WTC11 (cell line): ENCODE results near the gene SERPINF2. TPM values are rescaled to one million over a fixed set of nuclear protein-coding genes. Genes with fewer than 3 reads are reported as not detected.

Experiments used
- ATAC-seq: fragments of 200-7000 bp; cut with Tn5 transposase; 2 replicates; pipeline ENCODE4 v1.10.0; 2021; ENCODE audit warnings: mild to moderate bottlenecking, moderate library complexity
- CTCF ChIA-PET: fragments of 300-600 bp; sonication (Branson Sonifier 250); formaldehyde crosslinking; loops from one replicate; lab custom pipeline; 2021; ENCODE audit warnings: antibody characterized with exemption; lab: Charles Lee
- POLR2A ChIA-PET: fragments of 350-600 bp; sonication (Branson Sonifier 250); formaldehyde crosslinking; loops from one replicate; lab custom pipeline; 2021; ENCODE audit warnings: antibody characterized with exemption; lab: Charles Lee
- DNase-seq: peaks from one replicate; pipeline ENCODE4 v3.0.0; 2021; ENCODE audit warnings: low spot score
- H3K27ac Mint-ChIP-seq: 2 replicates; pipeline ENCODE4 v1.8.0; 2021; ENCODE audit warnings: mixed read lengths
- H3K27me3 Mint-ChIP-seq: 2 replicates; pipeline ENCODE4 v1.8.0; 2021; ENCODE audit warnings: low read depth, mild to moderate bottlenecking, moderate library complexity, mixed read lengths
- H3K36me3 Mint-ChIP-seq: 2 replicates; pipeline ENCODE4 v1.8.0; 2021; ENCODE audit warnings: mixed read lengths
- H3K4me1 Mint-ChIP-seq: 2 replicates; pipeline ENCODE4 v1.8.0; 2022; ENCODE audit warnings: mixed read lengths
- H3K4me3 Mint-ChIP-seq: 2 replicates; pipeline ENCODE4 v1.8.0; 2021; ENCODE audit warnings: mild to moderate bottlenecking, moderate library complexity, mixed read lengths
- H3K9me3 Mint-ChIP-seq: 2 replicates; pipeline ENCODE4 v1.8.0; 2021; ENCODE audit warnings: mixed read lengths
- CBFB ChIP-seq: sonication (generic); formaldehyde crosslinking; IDR thresholded peaks from 2 replicates; pipeline ENCODE4 v1.8.1; 2022; ENCODE audit warnings: mild to moderate bottlenecking, low read depth, missing genetic modification reagents
- CREB1 ChIP-seq: sonication (generic); formaldehyde crosslinking; IDR thresholded peaks from 2 replicates; pipeline ENCODE4 v1.8.0; 2023; ENCODE audit warnings: mild to moderate bottlenecking, missing genetic modification reagents
- CREM ChIP-seq: sonication (generic); formaldehyde crosslinking; IDR thresholded peaks from 2 replicates; pipeline ENCODE4 v1.8.1; 2022; ENCODE audit warnings: mild to moderate bottlenecking, missing genetic modification reagents, moderate library complexity
- ELF4 ChIP-seq: sonication (generic); formaldehyde crosslinking; IDR thresholded peaks from 2 replicates; pipeline ENCODE4 v1.8.1; 2022; ENCODE audit warnings: low read depth, mild to moderate bottlenecking, moderate library complexity, missing genetic modification reagents
- ESRRA ChIP-seq: sonication (generic); formaldehyde crosslinking; IDR thresholded peaks from 2 replicates; pipeline ENCODE4 v1.8.1; 2022; ENCODE audit warnings: mild to moderate bottlenecking, missing genetic modification reagents, borderline replicate concordance
- JUN ChIP-seq: sonication (generic); formaldehyde crosslinking; IDR thresholded peaks from 2 replicates; pipeline ENCODE4 v1.8.0; 2023; ENCODE audit warnings: mild to moderate bottlenecking, missing genetic modification reagents
- NFE2L1 ChIP-seq: sonication (generic); formaldehyde crosslinking; IDR thresholded peaks from 2 replicates; pipeline ENCODE4 v1.8.1; 2023; ENCODE audit warnings: missing genetic modification reagents
- NR3C1 ChIP-seq: sonication (generic); formaldehyde crosslinking; conservative IDR thresholded peaks from 2 replicates; pipeline ENCODE4 v1.8.1; 2023; ENCODE audit warnings: low read depth, mild to moderate bottlenecking, missing genetic modification reagents
- RORB ChIP-seq: fragments of 250-450 bp; sonication (Bioruptor Pico); IDR thresholded peaks from 2 replicates; pipeline ENCODE4 v1.9.0; 2021; ENCODE audit warnings: mild to moderate bottlenecking
- TEAD1 ChIP-seq: sonication (generic); formaldehyde crosslinking; IDR thresholded peaks from 2 replicates; pipeline ENCODE4 v1.8.0; 2022; ENCODE audit warnings: mild to moderate bottlenecking, missing genetic modification reagents
- ZNF671 ChIP-seq: fragments of 250-450 bp; sonication (Bioruptor Pico); IDR thresholded peaks from 2 replicates; pipeline ENCODE4 v1.8.0; 2021; ENCODE audit warnings: mild to moderate bottlenecking
- total RNA-seq: library from RNA; stranded (reverse); gene quantifications from 3 replicates; pipeline ENCODE4 v1.2.3, GENCODE V29; 2021
- TF ChIP-seq, protein P1 (sequence below): sonication (generic); formaldehyde crosslinking; conservative IDR thresholded peaks from 2 replicates; pipeline ENCODE4 v1.8.1; 2022; ENCODE audit warnings: mild to moderate bottlenecking, missing genetic modification reagents
- TF ChIP-seq, protein P2 (sequence below): sonication (generic); formaldehyde crosslinking; IDR thresholded peaks from 2 replicates; pipeline ENCODE4 v1.8.0; 2023; ENCODE audit warnings: mild to moderate bottlenecking, missing genetic modification reagents
- TF ChIP-seq, protein P3 (sequence below): sonication (generic); formaldehyde crosslinking; IDR thresholded peaks from 2 replicates; pipeline ENCODE4 v1.8.0; 2023; ENCODE audit warnings: missing genetic modification reagents, mild to moderate bottlenecking, borderline replicate concordance
- TF ChIP-seq, protein P4 (sequence below): sonication (generic); formaldehyde crosslinking; IDR thresholded peaks from 2 replicates; pipeline ENCODE4 v1.8.1; 2023; ENCODE audit warnings: mild to moderate bottlenecking, moderate library complexity, missing genetic modification reagents
- TF ChIP-seq, protein P5 (sequence below): sonication (generic); formaldehyde crosslinking; IDR thresholded peaks from 2 replicates; pipeline ENCODE4 v1.8.1; 2023; ENCODE audit warnings: mild to moderate bottlenecking, missing genetic modification reagents, moderate library complexity
- TF ChIP-seq, protein P6 (sequence below): sonication (generic); formaldehyde crosslinking; IDR thresholded peaks from 2 replicates; pipeline ENCODE4 v1.8.0; 2022; ENCODE audit warnings: mild to moderate bottlenecking, missing genetic modification reagents
- TF ChIP-seq, protein P7 (sequence below): sonication (generic); formaldehyde crosslinking; IDR thresholded peaks from 2 replicates; pipeline ENCODE4 v1.8.1; 2022; ENCODE audit warnings: low read depth, mild to moderate bottlenecking, moderate library complexity, missing genetic modification reagents, borderline replicate concordance
- TF ChIP-seq, protein P8 (sequence below): fragments of 250-450 bp; sonication (Bioruptor Pico); IDR thresholded peaks from 2 replicates; pipeline ENCODE4 v1.9.0; 2021; ENCODE audit warnings: moderate library complexity, mild to moderate bottlenecking, inconsistent platforms, borderline replicate concordance

SERPINF2 gene
- total RNA-seq, 1 experiment from 2014 or later: 1.6 TPM

DNA sequence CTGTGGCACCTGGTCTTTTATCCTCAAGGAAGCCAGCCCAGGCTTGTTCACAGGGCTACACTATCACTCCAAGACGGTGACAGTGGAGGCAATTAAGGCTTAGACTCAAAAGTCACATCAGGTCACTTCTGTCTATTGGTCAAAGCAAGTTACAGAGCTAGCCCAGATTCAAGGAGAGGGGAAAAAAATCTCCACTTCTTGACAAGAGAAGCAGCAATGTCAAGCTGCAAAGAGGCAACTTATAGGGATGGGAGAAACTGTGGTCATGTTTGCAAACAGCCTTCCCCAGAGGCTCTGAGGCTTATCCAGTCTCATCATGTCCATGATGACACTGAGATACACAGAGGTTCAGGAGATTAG is 50.8 kb downstream of the SERPINF2 start:
- H3K27ac Mint-ChIP-seq: peak overlapping the region; percentile 68

DNA sequence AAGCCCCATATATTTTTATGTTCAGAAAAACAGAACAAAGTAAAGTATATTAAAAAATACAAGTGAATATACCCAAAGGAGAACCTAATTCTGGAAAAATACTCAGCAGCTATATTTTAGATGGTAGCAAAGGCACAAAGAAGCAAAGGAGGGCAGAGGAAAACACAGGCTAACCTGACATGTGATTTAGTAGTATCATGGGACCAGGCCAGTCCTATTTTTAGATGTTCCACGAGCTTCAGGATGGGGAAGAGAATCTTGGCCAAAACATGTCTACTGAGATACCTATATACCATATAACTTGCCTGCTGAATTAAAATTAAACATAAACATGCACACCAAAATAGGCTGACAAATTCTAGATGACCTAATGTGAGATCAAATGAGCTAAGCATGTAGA is 54.1 kb downstream of the SERPINF2 start:
- Mint-ChIP-seq H3K4me3 (no peak overlapping the region), H3K9me3 (no peaks in the 10 kb centered on the region), H3K27ac (no peak overlapping the region), H3K27me3 (no peaks in the 10 kb centered on the region), H3K4me1 (no peaks in the 10 kb centered on the region), H3K36me3 (peaks cover 17% of the 10 kb centered on the region)
- DNase-seq: no peak
- POLR2A ChIA-PET: interaction anchor here (0.6 to 0.7 kb wide), 2 partner anchors 34 to 44 kb away, joined by 3 to 4 read pairs; no protein-coding TSS in a partner anchor
- CTCF ChIA-PET: interaction anchor here (1.0 kb wide), 1 partner anchor 76 kb away, joined by 3 read pairs; no protein-coding TSS in a partner anchor
- TF ChIP-seq NFE2L1 (CRISPR knock-in tag): no peak
- no peak for ATAC-seq

More for the DNA sequence above, 50.8 kb downstream of the SERPINF2 start:
- H3K4me3 Mint-ChIP-seq: no peak overlapping the region
- no peak for TF ChIP-seq CREB1 (CRISPR knock-in tag)
- no peak for TF ChIP-seq ELF4
- TF ChIP-seq JUN (CRISPR knock-in tag): no peak
- TF ChIP-seq NR3C1 (CRISPR knock-in tag): no peak
- H3K9me3 Mint-ChIP-seq: no peaks in the 10 kb centered on the region
- DNase-seq: no peak
- ChIA-PET CTCF (interaction anchor here (1.0 to 1.4 kb wide), 2 partner anchors 10 to 80 kb away, joined by 4 to 6 read pairs; no protein-coding TSS in a partner anchor), POLR2A (interaction anchor here (1.0 kb wide), 1 partner anchor 76 kb away, joined by 3 read pairs; no protein-coding TSS in a partner anchor)
- ATAC-seq: no peak
- no peaks in the 10 kb centered on the region for H3K27me3 Mint-ChIP-seq
- H3K36me3 Mint-ChIP-seq: peaks cover 12% of the 10 kb centered on the region
- no peaks in the 10 kb centered on the region for H3K4me1 Mint-ChIP-seq

DNA sequence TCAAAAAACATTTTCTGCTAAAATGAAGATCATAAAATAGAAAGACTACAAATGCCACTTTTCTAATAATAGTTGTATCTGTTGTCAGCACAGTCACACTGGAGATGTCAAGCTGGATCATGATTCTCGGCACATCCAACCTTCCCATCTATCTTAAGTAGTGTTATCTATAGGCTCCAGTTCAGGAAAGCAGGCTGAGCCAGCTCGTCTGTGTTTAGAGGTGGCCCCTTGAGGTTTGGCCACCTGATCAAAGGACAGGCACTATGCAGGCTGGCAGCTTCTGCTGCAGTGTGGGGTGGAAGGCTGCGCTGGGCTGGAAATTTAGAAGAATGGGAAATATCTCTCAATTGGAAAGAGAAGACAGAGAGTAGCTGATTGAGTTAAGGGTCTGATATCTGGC is 54.7 kb downstream of the SERPINF2 start:
- Mint-ChIP-seq H3K4me3 (no peak overlapping the region), H3K27ac (peak overlapping the region; percentile 71; the same call in 1 of the 2 replicates), H3K4me1 (no peaks in the 10 kb centered on the region), H3K36me3 (peaks cover 22% of the 10 kb centered on the region), H3K27me3 (no peaks in the 10 kb centered on the region), H3K9me3 (no peaks in the 10 kb centered on the region)
- DNase-seq: no peak
- POLR2A ChIA-PET: interaction anchor here (0.7 kb wide), 1 partner anchor 45 kb away, joined by 3 read pairs; no protein-coding TSS in a partner anchor
- no peak for ATAC-seq
- CTCF ChIA-PET: interaction anchor here (1.0 kb wide), 1 partner anchor 76 kb away, joined by 3 read pairs; no protein-coding TSS in a partner anchor
- TF ChIP-seq, protein P1, sequence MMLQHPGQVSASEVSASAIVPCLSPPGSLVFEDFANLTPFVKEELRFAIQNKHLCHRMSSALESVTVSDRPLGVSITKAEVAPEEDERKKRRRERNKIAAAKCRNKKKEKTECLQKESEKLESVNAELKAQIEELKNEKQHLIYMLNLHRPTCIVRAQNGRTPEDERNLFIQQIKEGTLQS: no peak
- TF ChIP-seq, protein P2, sequence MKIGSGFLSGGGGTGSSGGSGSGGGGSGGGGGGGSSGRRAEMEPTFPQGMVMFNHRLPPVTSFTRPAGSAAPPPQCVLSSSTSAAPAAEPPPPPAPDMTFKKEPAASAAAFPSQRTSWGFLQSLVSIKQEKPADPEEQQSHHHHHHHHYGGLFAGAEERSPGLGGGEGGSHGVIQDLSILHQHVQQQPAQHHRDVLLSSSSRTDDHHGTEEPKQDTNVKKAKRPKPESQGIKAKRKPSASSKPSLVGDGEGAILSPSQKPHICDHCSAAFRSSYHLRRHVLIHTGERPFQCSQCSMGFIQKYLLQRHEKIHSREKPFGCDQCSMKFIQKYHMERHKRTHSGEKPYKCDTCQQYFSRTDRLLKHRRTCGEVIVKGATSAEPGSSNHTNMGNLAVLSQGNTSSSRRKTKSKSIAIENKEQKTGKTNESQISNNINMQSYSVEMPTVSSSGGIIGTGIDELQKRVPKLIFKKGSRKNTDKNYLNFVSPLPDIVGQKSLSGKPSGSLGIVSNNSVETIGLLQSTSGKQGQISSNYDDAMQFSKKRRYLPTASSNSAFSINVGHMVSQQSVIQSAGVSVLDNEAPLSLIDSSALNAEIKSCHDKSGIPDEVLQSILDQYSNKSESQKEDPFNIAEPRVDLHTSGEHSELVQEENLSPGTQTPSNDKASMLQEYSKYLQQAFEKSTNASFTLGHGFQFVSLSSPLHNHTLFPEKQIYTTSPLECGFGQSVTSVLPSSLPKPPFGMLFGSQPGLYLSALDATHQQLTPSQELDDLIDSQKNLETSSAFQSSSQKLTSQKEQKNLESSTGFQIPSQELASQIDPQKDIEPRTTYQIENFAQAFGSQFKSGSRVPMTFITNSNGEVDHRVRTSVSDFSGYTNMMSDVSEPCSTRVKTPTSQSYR (CRISPR knock-in tag): no peak
- TF ChIP-seq, protein P3, sequence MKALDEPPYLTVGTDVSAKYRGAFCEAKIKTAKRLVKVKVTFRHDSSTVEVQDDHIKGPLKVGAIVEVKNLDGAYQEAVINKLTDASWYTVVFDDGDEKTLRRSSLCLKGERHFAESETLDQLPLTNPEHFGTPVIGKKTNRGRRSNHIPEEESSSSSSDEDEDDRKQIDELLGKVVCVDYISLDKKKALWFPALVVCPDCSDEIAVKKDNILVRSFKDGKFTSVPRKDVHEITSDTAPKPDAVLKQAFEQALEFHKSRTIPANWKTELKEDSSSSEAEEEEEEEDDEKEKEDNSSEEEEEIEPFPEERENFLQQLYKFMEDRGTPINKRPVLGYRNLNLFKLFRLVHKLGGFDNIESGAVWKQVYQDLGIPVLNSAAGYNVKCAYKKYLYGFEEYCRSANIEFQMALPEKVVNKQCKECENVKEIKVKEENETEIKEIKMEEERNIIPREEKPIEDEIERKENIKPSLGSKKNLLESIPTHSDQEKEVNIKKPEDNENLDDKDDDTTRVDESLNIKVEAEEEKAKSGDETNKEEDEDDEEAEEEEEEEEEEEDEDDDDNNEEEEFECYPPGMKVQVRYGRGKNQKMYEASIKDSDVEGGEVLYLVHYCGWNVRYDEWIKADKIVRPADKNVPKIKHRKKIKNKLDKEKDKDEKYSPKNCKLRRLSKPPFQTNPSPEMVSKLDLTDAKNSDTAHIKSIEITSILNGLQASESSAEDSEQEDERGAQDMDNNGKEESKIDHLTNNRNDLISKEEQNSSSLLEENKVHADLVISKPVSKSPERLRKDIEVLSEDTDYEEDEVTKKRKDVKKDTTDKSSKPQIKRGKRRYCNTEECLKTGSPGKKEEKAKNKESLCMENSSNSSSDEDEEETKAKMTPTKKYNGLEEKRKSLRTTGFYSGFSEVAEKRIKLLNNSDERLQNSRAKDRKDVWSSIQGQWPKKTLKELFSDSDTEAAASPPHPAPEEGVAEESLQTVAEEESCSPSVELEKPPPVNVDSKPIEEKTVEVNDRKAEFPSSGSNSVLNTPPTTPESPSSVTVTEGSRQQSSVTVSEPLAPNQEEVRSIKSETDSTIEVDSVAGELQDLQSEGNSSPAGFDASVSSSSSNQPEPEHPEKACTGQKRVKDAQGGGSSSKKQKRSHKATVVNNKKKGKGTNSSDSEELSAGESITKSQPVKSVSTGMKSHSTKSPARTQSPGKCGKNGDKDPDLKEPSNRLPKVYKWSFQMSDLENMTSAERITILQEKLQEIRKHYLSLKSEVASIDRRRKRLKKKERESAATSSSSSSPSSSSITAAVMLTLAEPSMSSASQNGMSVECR (CRISPR knock-in tag): no peak
- no peak for TF ChIP-seq CREM (CRISPR knock-in tag)
- TF ChIP-seq ZNF671 (CRISPR knock-in tag): no peak
- TF ChIP-seq, protein P4, sequence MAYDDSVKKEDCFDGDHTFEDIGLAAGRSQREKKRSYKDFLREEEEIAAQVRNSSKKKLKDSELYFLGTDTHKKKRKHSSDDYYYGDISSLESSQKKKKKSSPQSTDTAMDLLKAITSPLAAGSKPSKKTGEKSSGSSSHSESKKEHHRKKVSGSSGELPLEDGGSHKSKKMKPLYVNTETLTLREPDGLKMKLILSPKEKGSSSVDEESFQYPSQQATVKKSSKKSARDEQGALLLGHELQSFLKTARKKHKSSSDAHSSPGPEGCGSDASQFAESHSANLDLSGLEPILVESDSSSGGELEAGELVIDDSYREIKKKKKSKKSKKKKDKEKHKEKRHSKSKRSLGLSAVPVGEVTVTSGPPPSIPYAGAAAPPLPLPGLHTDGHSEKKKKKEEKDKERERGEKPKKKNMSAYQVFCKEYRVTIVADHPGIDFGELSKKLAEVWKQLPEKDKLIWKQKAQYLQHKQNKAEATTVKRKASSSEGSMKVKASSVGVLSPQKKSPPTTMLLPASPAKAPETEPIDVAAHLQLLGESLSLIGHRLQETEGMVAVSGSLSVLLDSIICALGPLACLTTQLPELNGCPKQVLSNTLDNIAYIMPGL (CRISPR knock-in tag): no peak
- TF ChIP-seq RORB (CRISPR knock-in tag): no peak
- TF ChIP-seq CBFB (CRISPR knock-in tag): no peak
- TF ChIP-seq, protein P5, sequence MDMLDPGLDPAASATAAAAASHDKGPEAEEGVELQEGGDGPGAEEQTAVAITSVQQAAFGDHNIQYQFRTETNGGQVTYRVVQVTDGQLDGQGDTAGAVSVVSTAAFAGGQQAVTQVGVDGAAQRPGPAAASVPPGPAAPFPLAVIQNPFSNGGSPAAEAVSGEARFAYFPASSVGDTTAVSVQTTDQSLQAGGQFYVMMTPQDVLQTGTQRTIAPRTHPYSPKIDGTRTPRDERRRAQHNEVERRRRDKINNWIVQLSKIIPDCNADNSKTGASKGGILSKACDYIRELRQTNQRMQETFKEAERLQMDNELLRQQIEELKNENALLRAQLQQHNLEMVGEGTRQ (CRISPR knock-in tag): no peak
- no peak for TF ChIP-seq TEAD1 (CRISPR knock-in tag)
- TF ChIP-seq, protein P6, sequence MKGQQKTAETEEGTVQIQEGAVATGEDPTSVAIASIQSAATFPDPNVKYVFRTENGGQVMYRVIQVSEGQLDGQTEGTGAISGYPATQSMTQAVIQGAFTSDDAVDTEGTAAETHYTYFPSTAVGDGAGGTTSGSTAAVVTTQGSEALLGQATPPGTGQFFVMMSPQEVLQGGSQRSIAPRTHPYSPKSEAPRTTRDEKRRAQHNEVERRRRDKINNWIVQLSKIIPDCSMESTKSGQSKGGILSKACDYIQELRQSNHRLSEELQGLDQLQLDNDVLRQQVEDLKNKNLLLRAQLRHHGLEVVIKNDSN (CRISPR knock-in tag): no peak
- TF ChIP-seq, protein P7, sequence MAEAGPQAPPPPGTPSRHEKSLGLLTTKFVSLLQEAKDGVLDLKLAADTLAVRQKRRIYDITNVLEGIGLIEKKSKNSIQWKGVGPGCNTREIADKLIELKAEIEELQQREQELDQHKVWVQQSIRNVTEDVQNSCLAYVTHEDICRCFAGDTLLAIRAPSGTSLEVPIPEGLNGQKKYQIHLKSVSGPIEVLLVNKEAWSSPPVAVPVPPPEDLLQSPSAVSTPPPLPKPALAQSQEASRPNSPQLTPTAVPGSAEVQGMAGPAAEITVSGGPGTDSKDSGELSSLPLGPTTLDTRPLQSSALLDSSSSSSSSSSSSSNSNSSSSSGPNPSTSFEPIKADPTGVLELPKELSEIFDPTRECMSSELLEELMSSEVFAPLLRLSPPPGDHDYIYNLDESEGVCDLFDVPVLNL: no peak
- TF ChIP-seq, protein P8, sequence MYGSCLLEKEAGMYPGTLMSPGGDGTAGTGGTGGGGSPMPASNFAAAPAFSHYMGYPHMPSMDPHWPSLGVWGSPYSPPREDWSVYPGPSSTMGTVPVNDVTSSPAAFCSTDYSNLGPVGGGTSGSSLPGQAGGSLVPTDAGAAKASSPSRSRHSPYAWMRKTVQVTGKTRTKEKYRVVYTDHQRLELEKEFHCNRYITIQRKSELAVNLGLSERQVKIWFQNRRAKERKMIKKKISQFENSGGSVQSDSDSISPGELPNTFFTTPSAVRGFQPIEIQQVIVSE (CRISPR knock-in tag): no peak
- TF ChIP-seq ESRRA (CRISPR knock-in tag): no peak
